NB4 (cell line): ENCODE results near the gene ASB6.

Source experiments
- MYC ChIP-seq: IDR thresholded peaks from 2 replicates; pipeline ENCODE4 v1.6.1; 2011; ENCODE audit warnings: low read depth, low read length
- POLR2A ChIP-seq: IDR thresholded peaks from 2 replicates; pipeline ENCODE4 v1.6.1; 2011; ENCODE audit warnings: mild to moderate bottlenecking; ENCODE audit not compliant: insufficient read length; ENCODE audit errors: extremely low read depth
- TF ChIP-seq, protein P1 (sequence below): IDR thresholded peaks from one replicate; pipeline ENCODE4 v1.5.1; 2012; ENCODE audit warnings: low read depth, low read length
- TF ChIP-seq, protein P2 (sequence below): IDR thresholded peaks from 2 replicates; pipeline ENCODE4 v1.6.1; 2011; ENCODE audit warnings: low read depth, low read length

DNA sequence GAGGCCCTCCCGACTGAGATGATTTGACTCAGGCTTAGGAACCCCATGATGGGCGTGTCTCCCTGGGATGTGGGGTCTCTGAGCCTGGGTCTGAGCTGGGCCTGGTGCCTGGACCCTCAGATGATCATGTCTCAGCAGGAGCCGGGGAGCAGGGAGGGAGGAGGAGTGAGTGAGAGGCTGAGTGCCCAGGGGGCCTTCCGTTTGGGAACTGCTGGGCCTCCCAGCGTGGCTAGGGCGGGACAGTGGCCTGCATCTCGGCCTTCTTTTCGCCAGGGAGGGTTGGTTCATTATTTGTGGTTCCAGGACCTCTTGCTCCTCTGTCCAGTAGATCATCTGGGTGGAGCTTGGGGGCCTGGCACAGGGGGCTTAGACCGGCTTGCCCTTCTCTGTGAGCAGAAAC, 29.1 kb upstream of the ASB6 start:
- TF ChIP-seq, protein P1, sequence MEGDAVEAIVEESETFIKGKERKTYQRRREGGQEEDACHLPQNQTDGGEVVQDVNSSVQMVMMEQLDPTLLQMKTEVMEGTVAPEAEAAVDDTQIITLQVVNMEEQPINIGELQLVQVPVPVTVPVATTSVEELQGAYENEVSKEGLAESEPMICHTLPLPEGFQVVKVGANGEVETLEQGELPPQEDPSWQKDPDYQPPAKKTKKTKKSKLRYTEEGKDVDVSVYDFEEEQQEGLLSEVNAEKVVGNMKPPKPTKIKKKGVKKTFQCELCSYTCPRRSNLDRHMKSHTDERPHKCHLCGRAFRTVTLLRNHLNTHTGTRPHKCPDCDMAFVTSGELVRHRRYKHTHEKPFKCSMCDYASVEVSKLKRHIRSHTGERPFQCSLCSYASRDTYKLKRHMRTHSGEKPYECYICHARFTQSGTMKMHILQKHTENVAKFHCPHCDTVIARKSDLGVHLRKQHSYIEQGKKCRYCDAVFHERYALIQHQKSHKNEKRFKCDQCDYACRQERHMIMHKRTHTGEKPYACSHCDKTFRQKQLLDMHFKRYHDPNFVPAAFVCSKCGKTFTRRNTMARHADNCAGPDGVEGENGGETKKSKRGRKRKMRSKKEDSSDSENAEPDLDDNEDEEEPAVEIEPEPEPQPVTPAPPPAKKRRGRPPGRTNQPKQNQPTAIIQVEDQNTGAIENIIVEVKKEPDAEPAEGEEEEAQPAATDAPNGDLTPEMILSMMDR = no peak
- no peak for TF ChIP-seq MYC
- no peak for TF ChIP-seq POLR2A
- TF ChIP-seq, protein P2, sequence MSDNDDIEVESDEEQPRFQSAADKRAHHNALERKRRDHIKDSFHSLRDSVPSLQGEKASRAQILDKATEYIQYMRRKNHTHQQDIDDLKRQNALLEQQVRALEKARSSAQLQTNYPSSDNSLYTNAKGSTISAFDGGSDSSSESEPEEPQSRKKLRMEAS = no peak
